PC-3 (cell line): ENCODE data around the gene GABRG3. TPM values are rescaled to one million over a fixed set of nuclear protein-coding genes. Genes with fewer than 3 reads are reported as not detected.

Experiments used
- ATAC-seq: fragments of 200-7000 bp; cut with Tn5 transposase; 2 replicates; pipeline ENCODE4 v1.9.1; 2020; ENCODE audit warnings: mild to moderate bottlenecking, moderate library complexity
- BruUV-seq: library from RNA; stranded (reverse); fragments of 400-500 nt; replicated peaks from 2 replicates; lab custom pipeline; 2021; lab: Mats Ljungman, UMichigan
- CTCF ChIA-PET: fragments of 300-600 bp; sonication (Branson Sonifier 250); formaldehyde crosslinking; loops from one replicate; lab custom pipeline; 2022; ENCODE audit warnings: antibody characterized with exemption; lab: Charles Lee
- POLR2A ChIA-PET: fragments of 300-600 bp; sonication (Branson Sonifier 250); formaldehyde crosslinking; loops from one replicate; lab custom pipeline; 2022; ENCODE audit warnings: antibody characterized with exemption; ENCODE audit not compliant: unreplicated experiment; lab: Charles Lee
- DNase-seq: peaks from one replicate; pipeline ENCODE4 v3.0.0-alpha.2; 2015
- H2AFZ ChIP-seq: fragments of 300-600 bp; sonication (generic); 2 replicates; pipeline ENCODE4 v1.6.0; 2016; ENCODE audit warnings: antibody characterized with exemption, low read length
- H3F3A ChIP-seq: fragments of 300-600 bp; sonication (generic); one replicate; pipeline ENCODE4 v1.6.0; 2017; ENCODE audit warnings: antibody characterized with exemption, low read length, control low read depth, mild to moderate bottlenecking; ENCODE audit not compliant: unreplicated experiment
- H3K27ac ChIP-seq: fragments of 300-600 bp; sonication (generic); 2 replicates; pipeline ENCODE4 v1.5.1; 2016; ENCODE audit warnings: mild to moderate bottlenecking, low read length
- H3K27me3 ChIP-seq: fragments of 300-600 bp; sonication (generic); 2 replicates; pipeline ENCODE4 v1.6.1; 2016; ENCODE audit warnings: low read length, mixed read lengths
- H3K36me3 ChIP-seq: fragments of 300-600 bp; sonication (generic); 2 replicates; pipeline ENCODE4 v1.6.1; 2016; ENCODE audit warnings: low read depth, mixed run types, low read length, mixed read lengths
- H3K4me1 ChIP-seq: fragments of 300-600 bp; sonication (generic); 2 replicates; pipeline ENCODE4 v1.5.1; 2016; ENCODE audit warnings: low read length; ENCODE audit not compliant: insufficient read depth
- H3K4me2 ChIP-seq: fragments of 300-600 bp; sonication (generic); 2 replicates; pipeline ENCODE4 v1.6.0; 2016; ENCODE audit warnings: low read length
- H3K4me3 ChIP-seq: fragments of 300-600 bp; sonication (generic); 2 replicates; pipeline ENCODE4 v1.5.1; 2016; ENCODE audit warnings: mild to moderate bottlenecking, low read length, mixed read lengths
- H3K79me2 ChIP-seq: fragments of 300-600 bp; sonication (generic); 2 replicates; pipeline ENCODE4 v1.6.1; 2017; ENCODE audit warnings: low read length, mixed read lengths
- H3K9ac ChIP-seq: fragments of 300-600 bp; sonication (generic); 2 replicates; pipeline ENCODE4 v1.6.0; 2016; ENCODE audit warnings: mild to moderate bottlenecking, low read length
- H3K9me2 ChIP-seq: fragments of 300-600 bp; sonication (generic); replicated peaks from 2 replicates; pipeline ENCODE4 v1.6.1; 2016; ENCODE audit warnings: mixed run types, low read length, mixed read lengths
- H3K9me3 ChIP-seq: fragments of 300-600 bp; sonication (generic); 2 replicates; pipeline ENCODE4 v1.6.1; 2016; ENCODE audit warnings: low read length, mixed read lengths
- H4K20me1 ChIP-seq: fragments of 300-600 bp; sonication (generic); 2 replicates; pipeline ENCODE4 v1.6.1; 2016; ENCODE audit warnings: low read length, mixed read lengths
- EZH2 ChIP-seq: fragments of 300-600 bp; sonication (generic); IDR thresholded peaks from one replicate; pipeline ENCODE4 v1.6.1; 2017; ENCODE audit warnings: antibody characterized with exemption, mild to moderate bottlenecking, low read length; ENCODE audit not compliant: unreplicated experiment
- EZH2phosphoT487 ChIP-seq: fragments of 300-600 bp; sonication (generic); IDR thresholded peaks from 2 replicates; pipeline ENCODE4 v1.6.1; 2018; ENCODE audit warnings: mild to moderate bottlenecking, antibody characterized with exemption, low read length, borderline replicate concordance
- intact Hi-C: fragments of 100-400 bp; cut with micrococcal nuclease; formaldehyde crosslinking; loops from 2 replicates; pipeline ENCODE4 v1.9.0; 2023
- total RNA-seq: library from RNA; depleted of rRNA; stranded (reverse); fragments of >200 nt; gene quantifications from 2 replicates; pipeline ENCODE4 v1.2.3, GENCODE V29; 2014
- TF ChIP-seq, protein P1 (sequence below): fragments of 300-600 bp; sonication (generic); conservative IDR thresholded peaks from 2 replicates; pipeline ENCODE4 v1.5.1; 2017; ENCODE audit warnings: antibody characterized with exemption, low read depth, mild to moderate bottlenecking, low read length

The GABRG3 gene
- total RNA-seq, 1 experiment from 2014 or later = 0.11 TPM

DNA sequence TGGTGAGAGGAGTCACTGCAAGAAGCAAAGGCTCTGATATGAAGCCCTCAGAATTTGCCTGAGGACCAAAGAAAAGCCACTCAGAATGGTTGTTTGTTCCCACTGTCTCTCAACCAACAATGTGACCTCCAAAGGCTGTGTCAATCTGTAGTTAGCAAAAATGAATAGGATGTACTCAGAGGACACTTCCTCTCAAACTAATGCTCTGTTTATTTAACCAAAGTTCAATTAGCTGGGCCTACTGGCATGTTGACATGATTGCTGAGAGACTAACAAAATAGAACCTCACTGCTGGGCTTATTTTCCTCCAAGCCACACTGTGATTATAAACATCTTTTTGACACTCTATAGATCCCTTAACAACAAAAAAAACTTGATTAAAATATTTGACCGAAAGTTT lies 605.6 kb downstream of the GABRG3 start:
- no peaks in the 10 kb centered on the region for H3K27me3 ChIP-seq
- ChIA-PET CTCF (no interaction called here), POLR2A (no interaction called here)
- no peak overlapping the region for H3K4me3 ChIP-seq
- ATAC-seq = no peak
- H3K9ac ChIP-seq = no peak overlapping the region
- intact Hi-C loops = no loop called here
- no peaks in the 10 kb centered on the region for H3F3A ChIP-seq
- 0 out of 2 replicates have a peak, but pooled peaks cover 9% of the 10 kb centered on the region for H3K9me3 ChIP-seq
- H3K27ac ChIP-seq = no peak overlapping the region
- no peaks in the 10 kb centered on the region for H3K79me2 ChIP-seq
- H3K4me1 ChIP-seq = no peaks in the 10 kb centered on the region
- no peak for DNase-seq
- no peaks in the 10 kb centered on the region for H4K20me1 ChIP-seq
- no TSS peak for BruUV-seq
- no peak overlapping the region for H3K4me2 ChIP-seq
- H2AFZ ChIP-seq = no peak overlapping the region
- no peak for TF ChIP-seq EZH2phosphoT487
- TF ChIP-seq, protein P1, sequence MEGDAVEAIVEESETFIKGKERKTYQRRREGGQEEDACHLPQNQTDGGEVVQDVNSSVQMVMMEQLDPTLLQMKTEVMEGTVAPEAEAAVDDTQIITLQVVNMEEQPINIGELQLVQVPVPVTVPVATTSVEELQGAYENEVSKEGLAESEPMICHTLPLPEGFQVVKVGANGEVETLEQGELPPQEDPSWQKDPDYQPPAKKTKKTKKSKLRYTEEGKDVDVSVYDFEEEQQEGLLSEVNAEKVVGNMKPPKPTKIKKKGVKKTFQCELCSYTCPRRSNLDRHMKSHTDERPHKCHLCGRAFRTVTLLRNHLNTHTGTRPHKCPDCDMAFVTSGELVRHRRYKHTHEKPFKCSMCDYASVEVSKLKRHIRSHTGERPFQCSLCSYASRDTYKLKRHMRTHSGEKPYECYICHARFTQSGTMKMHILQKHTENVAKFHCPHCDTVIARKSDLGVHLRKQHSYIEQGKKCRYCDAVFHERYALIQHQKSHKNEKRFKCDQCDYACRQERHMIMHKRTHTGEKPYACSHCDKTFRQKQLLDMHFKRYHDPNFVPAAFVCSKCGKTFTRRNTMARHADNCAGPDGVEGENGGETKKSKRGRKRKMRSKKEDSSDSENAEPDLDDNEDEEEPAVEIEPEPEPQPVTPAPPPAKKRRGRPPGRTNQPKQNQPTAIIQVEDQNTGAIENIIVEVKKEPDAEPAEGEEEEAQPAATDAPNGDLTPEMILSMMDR = no peak
- no peak for TF ChIP-seq EZH2
- H3K36me3 ChIP-seq = no peaks in the 10 kb centered on the region
- no peaks in the 10 kb centered on the region for H3K9me2 ChIP-seq

DNA sequence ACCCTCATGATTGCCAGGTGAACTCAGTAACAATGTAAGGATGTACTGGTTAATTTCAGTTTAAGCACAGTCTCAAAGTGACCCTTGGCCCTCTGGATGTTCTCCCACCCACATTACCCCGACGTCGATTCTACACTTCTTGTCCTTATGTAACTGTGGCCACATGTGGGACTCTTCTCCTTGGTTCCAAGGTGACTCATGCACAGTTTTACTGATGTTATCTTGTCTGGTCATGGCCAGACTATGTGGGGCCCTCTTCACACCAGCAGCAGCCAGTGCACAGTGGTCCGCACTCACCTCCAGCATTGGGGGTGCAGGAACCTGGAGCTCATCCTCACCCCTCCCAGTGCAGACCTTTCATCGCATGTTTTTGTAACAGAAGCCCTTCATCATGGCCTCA lies 608.8 kb downstream of the GABRG3 start:
- Histone ChIP-seq H3K36me3 (no peaks in the 10 kb centered on the region), H3K4me2 (no peak overlapping the region), H3K79me2 (no peaks in the 10 kb centered on the region), H3K9ac (no peak overlapping the region), H3K27ac (no peak overlapping the region), H3K9me2 (no peaks in the 10 kb centered on the region), H3K9me3 (peaks cover 15% of the 10 kb centered on the region; the same call in 1 of the 2 replicates), H3K27me3 (no peaks in the 10 kb centered on the region), H3F3A (no peaks in the 10 kb centered on the region), H4K20me1 (no peaks in the 10 kb centered on the region), H3K4me1 (no peaks in the 10 kb centered on the region), H3K4me3 (no peak overlapping the region), H2AFZ (no peak overlapping the region)
- POLR2A ChIA-PET = no interaction called here
- CTCF ChIA-PET = no interaction called here
- BruUV-seq = no TSS peak
- ATAC-seq = no peak
- no peak for DNase-seq
- no peak for TF ChIP-seq EZH2
- TF ChIP-seq, protein P1 = no peak
- no peak for TF ChIP-seq EZH2phosphoT487
- intact Hi-C loops = no loop called here

DNA sequence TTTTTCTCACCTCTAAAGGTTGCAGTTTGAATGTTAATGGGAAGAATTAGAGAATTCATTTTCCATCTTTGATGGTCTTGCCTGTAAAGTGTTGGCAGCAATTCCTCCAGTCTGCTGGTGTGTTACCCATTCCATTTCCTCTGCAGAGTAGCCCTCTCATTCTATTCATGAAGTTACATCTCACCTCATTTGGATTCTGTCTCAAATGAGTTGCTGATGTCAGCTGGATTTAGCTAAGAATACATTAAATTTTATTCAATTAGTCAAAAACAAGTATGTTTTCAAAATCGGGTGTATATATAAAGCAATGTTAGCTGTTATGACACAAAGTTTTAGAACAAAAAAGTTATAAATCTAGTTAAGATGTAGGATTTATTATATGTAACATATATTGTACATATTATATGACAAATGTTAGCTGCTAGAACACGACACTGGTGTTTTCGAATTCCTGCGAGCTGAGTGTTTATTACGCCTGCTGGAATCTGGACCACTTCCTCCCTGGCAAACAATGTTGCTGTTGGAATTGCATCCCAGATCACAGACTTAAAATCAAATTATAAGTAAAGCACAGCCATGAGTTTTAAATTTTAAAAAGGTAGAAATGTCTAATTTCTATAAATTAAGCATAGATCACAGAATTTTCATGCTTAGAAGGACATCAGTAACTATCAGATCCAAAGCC lies 611.9 kb downstream of the GABRG3 start:
- ChIA-PET CTCF (no interaction called here), POLR2A (no interaction called here)
- no peaks in the 10 kb centered on the region for H3F3A ChIP-seq
- no peaks in the 10 kb centered on the region for H4K20me1 ChIP-seq
- DNase-seq (no peak), ATAC-seq (no peak)
- no peaks in the 10 kb centered on the region for H3K36me3 ChIP-seq
- intact Hi-C loops = no loop called here
- no peak overlapping the region for H3K4me2 ChIP-seq
- no peak overlapping the region for H3K4me3 ChIP-seq
- H3K9ac ChIP-seq = no peak overlapping the region
- H2AFZ ChIP-seq = no peak overlapping the region
- H3K79me2 ChIP-seq = no peaks in the 10 kb centered on the region
- peaks cover 9% of the 10 kb centered on the region; the same call in 1 of the 2 replicates for H3K9me3 ChIP-seq
- no TSS peak for BruUV-seq
- H3K9me2 ChIP-seq = no peaks in the 10 kb centered on the region
- no peak overlapping the region for H3K27ac ChIP-seq
- no peaks in the 10 kb centered on the region for H3K27me3 ChIP-seq
- no peaks in the 10 kb centered on the region for H3K4me1 ChIP-seq
- no peak for TF ChIP-seq EZH2phosphoT487
- TF ChIP-seq, protein P1 = no peak
